ENCODE data around the gene DNAH14. TPM values are rescaled to one million over a fixed set of nuclear protein-coding genes. Genes with fewer than 3 reads are reported as not detected.

DNAH14 gene
- total and polyA plus RNA-seq, 2 of the 8 experiments (the other 6 are each of a cell fraction or from before 2014, with no cell fraction given) = 8.4 to 40.7 TPM

DNA sequence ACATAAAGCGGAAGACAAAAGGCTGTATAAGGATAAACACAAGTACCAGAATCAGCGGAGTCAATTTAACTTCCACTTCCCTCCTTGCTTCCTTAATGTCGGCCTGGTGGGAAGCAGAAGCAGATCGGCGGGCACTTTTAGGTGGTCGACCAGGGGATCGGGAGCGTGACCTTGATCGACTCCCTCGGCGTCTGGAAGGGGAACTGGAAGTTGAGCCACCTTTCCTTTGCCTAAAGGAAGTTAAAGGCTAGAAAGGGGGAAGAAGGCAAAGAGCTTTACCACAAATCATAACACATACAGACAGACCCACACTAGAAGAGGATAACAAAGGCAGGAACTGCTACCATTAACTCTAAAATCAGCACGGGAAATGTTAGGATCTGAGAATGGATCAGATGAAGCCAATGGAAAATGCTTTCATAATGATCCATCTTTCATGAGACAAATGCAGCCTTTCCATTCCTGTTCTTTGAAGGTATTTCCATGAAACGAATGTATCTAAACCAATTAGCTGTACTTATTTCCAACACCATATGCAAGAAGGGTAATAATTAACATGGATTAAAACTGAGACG is 492.6 kb downstream of the DNAH14 start:
- Histone ChIP-seq H3K4me3 (ENCODE audit: extremely low read depth in 1 of 4, insufficient read depth in 2 of 4, low read depth in 3 of 4, low read length in 4 of 4) (no peak overlapping the region), H3K23ac (ENCODE audit: insufficient read length) (no peak overlapping the region), H3K79me2 (ENCODE audit: control insufficient read depth in 1 of 2, insufficient read depth in 2 of 2, low read length in 2 of 2) (peaks cover 10 to 59% of the 10 kb centered on the region in 2 experiments), H2BK15ac (ENCODE audit: low read length) (no peak overlapping the region), H3K4me2 (ENCODE audit: insufficient read depth in 1 of 2, low read depth in 2 of 2, low read length in 2 of 2) (no peak overlapping the region), H4K5ac (ENCODE audit: insufficient read length, low read depth, low read length) (no peak overlapping the region), H2BK12ac (ENCODE audit: low read depth, low read length) (no peak overlapping the region), H3K23me2 (ENCODE audit: low read depth, low read length) (peaks cover 7% of the 10 kb centered on the region), H4K91ac (replicated peaks; ENCODE audit: insufficient read length, low read length) (no peak overlapping the region), H3K9ac (replicated peaks in 1 of 4; ENCODE audit: extremely low read depth in 1 of 4, low read depth in 3 of 4, low read length in 3 of 4) (no peak overlapping the region), H3K56ac (replicated peaks; ENCODE audit: insufficient read length, low read depth, low read length) (no peak overlapping the region), H2BK120ac (replicated peaks; ENCODE audit: low read depth, low read length) (no peak overlapping the region), H3K36me3 (ENCODE audit: control insufficient read depth in 2 of 4, insufficient read depth in 4 of 4, low read length in 3 of 4) (peaks cover 5 to 19% (median 11%) of the 10 kb centered on the region in 4 experiments; a peak in 7 of 8 replicates), H2AK5ac (ENCODE audit: low read depth, low read length) (no peak overlapping the region), H3K27ac (ENCODE audit: low read depth, low read length) (no peak overlapping the region), H4K20me1 (replicated peaks in 1 of 2; ENCODE audit: control insufficient read depth in 1 of 2, insufficient read depth in 2 of 2, low read length in 2 of 2) (peaks cover 6 to 21% of the 10 kb centered on the region in 2 experiments), H3K4ac (replicated peaks; ENCODE audit: insufficient read length, low read depth, low read length) (no peak overlapping the region), H2AFZ (ENCODE audit: low read length) (no peak overlapping the region), H3K14ac (ENCODE audit: insufficient read length) (no peak overlapping the region), H3K18ac (ENCODE audit: extremely low read depth, low read length) (no peak overlapping the region), H3K79me1 (ENCODE audit: low read depth, low read length) (peaks cover 6% of the 10 kb centered on the region; the same call in 1 of the 2 replicates), H3K9me3 (ENCODE audit: insufficient read depth in 2 of 2, low read depth in 1 of 2, low read length in 1 of 2) (no peaks in the 10 kb centered on the region), H4K8ac (ENCODE audit: extremely low read depth, insufficient read depth, low read length) (no peak overlapping the region), H2BK5ac (ENCODE audit: low read depth, low read length) (no peak overlapping the region), H3K4me1 (replicated peaks in 1 of 4; ENCODE audit: control insufficient read depth in 3 of 4, insufficient read depth in 4 of 4, low read length in 3 of 4) (peaks cover 3 to 13% (median 9%) of the 10 kb centered on the region in 4 experiments), H3K27me3 (replicated peaks in 1 of 4; ENCODE audit: control insufficient read depth in 3 of 4, extremely low read depth in 1 of 4, insufficient read depth in 3 of 4, low read length in 3 of 4) (peaks cover 0 to 3% (median 1%) of the 10 kb centered on the region in 4 experiments; a peak in 2 of 7 replicates), H2BK20ac (ENCODE audit: low read length) (no peak overlapping the region)
- DNase-seq (ENCODE audit: low read depth in 1 of 2, low spot score in 2 of 2) = no peak
- ChIA-PET POLR2A (ENCODE audit: partially characterized antibody) (no interaction called here), CTCF (ENCODE audit: partially characterized antibody) (interaction anchor here (1.0 kb wide), 1 partner anchor 219 kb away, joined by 5 read pairs; no protein-coding TSS in a partner anchor)
- 91% methylated on average over 14 of the region's 14 CpGs; no CpG with 5 or more reads in 1 of the 2 experiments for WGBS, 2 experiments (ENCODE audit: extremely low coverage in 1 of 2, insufficient coverage in 1 of 2, insufficient read length in 1 of 2, insufficient replicate concordance in 2 of 2, low coverage in 1 of 2, low lambda C conversion rate in 2 of 2, missing lambda C conversion rate in 1 of 2)
- FAIRE-seq = no peak
- TF ChIP-seq USF2 (IDR thresholded peaks at IDR 0.05; ENCODE audit: low read length) (no peak), SP4 (IDR thresholded peaks at IDR 0.05; ENCODE audit: low read length) (no peak), KDM5A (IDR thresholded peaks at IDR 0.05; ENCODE audit: low read length) (no peak), JUN (IDR thresholded peaks at IDR 0.05; ENCODE audit: low read depth, low read length) (no peak), NRF1 (IDR thresholded peaks at IDR 0.05; ENCODE audit: low read depth, low read length) (no peak), GABPA (IDR thresholded peaks at IDR 0.05; ENCODE audit: borderline replicate concordance, insufficient read depth, low read length) (no peak), KDM1A (IDR thresholded peaks at IDR 0.05; ENCODE audit: borderline replicate concordance, low read length) (no peak), CREB1 (IDR thresholded peaks at IDR 0.05) (no peak), GTF2F1 (IDR thresholded peaks at IDR 0.05; ENCODE audit: borderline replicate concordance, low read depth, low read length) (no peak)

Data from H1 (cell line).